BLaER1 treated with 17β-estradiol and CSF1 and Interleukin-3, amounts not matched to agents 10 nM and 100 nM (cell line): Measurements from ENCODE around the gene RETN.

Experiments used
- H3K27ac ChIP-seq, 11 experiments: shearing (Covaris generic); formaldehyde crosslinking; 2 replicates each; pipeline ENCODE4 v1.8.1; 2022
- H3K27me3 ChIP-seq, 11 experiments: shearing (Covaris generic); formaldehyde crosslinking; 2 replicates each; pipeline ENCODE4 v1.8.1; 2022
- H3K36me3 ChIP-seq, 11 experiments: shearing (Covaris generic); formaldehyde crosslinking; 2 replicates each; pipeline ENCODE4 v1.8.1; 2022
- H3K4me1 ChIP-seq, 10 experiments: shearing (Covaris generic); formaldehyde crosslinking; 2 replicates each; pipeline ENCODE4 v1.8.1; 2022
- H3K4me2 ChIP-seq, 11 experiments: shearing (Covaris generic); formaldehyde crosslinking; 2 replicates each; pipeline ENCODE4 v1.8.1; 2022
- H3K4me3 ChIP-seq, 10 experiments: shearing (Covaris generic); formaldehyde crosslinking; 2 replicates each; pipeline ENCODE4 v1.8.1; 2022
- H3K9ac ChIP-seq, 11 experiments: shearing (Covaris generic); formaldehyde crosslinking; 2 replicates each; pipeline ENCODE4 v1.8.1; 2022
- H3K9me3 ChIP-seq, 11 experiments: shearing (Covaris generic); formaldehyde crosslinking; replicated peaks in 1 of 11; 2 replicates each; pipeline ENCODE4 v1.8.1; 2022
- H4K20me1 ChIP-seq, 11 experiments: shearing (Covaris generic); formaldehyde crosslinking; 2 replicates each; pipeline ENCODE4 v1.8.1; 2022
- Cebpa-rat ChIP-seq, 11 experiments: shearing (Covaris generic); IDR thresholded peaks; 2 replicates each; pipeline ENCODE4 v1.8.1; 2022

The RETN gene

DNA sequence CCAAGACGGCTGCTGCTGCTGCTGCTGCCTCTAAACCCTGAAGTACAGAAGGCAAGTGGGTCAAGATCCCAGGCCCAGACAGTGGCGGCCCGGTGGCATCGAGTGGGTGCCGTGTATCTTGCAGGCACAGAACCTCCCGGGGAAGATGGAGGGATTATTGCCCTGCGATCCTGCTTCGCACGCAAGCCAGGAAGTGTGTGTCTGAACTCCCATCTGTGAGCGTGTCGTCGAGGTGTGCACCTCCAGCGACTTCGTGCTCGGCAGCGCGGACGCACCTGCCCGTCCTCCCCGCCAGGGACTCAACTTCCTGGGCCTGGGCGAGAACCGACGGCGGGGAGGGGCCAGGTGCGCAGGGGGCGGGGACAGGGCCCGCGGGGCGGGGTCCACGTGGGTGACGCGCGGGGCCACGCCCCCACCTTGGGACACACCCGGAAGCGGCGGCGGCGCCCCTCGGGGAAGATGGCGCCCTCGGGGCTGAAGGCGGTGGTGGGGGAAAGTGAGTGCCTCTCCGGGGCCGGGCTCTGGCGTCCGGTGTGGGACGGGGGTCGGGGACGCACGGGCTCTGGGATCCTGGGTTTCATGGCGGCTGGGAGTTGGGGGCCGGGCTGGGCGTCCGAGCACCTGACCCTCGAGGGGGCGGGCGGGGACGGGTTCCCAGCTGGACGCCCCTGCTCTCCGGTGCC is 32.0 kb upstream of the RETN start, which contains the start of gene STXBP2:
Gene STXBP2 (plus strand): TSS at position 420 of the 683 bp plus-strand sequence. CDS start 40 bp downstream, at position 460.
- no peaks in the 10 kb centered on the region for H3K9me3 ChIP-seq
- H3K27me3 ChIP-seq, result no peaks in the 10 kb centered on the region
- TF ChIP-seq Cebpa-rat (IDR thresholded peaks at IDR 0.05), result no peak
- H3K9ac ChIP-seq, result peak within 1 kb of the TSS; percentile 83 to 94 (median 90)
- H3K4me1 ChIP-seq, result peaks cover 31 to 56% (median 44%) of the 10 kb centered on the region in 10 experiments
- H4K20me1 ChIP-seq, result peaks cover 0 to 36% (median 11%) of the 10 kb centered on the region in 11 experiments; a peak in 11 of 22 replicates
- H3K4me2 ChIP-seq, result peak within 1 kb of the TSS; percentile 81 to 98 (median 90)
- peak within 1 kb of the TSS; percentile 71 to 97 (median 80) for H3K4me3 ChIP-seq
- peak within 1 kb of the TSS; percentile 75 to 91 (median 88) for H3K27ac ChIP-seq
- H3K36me3 ChIP-seq, result peaks cover 8 to 46% (median 24%) of the 10 kb centered on the region in 11 experiments; a peak in 20 of 22 replicates

DNA sequence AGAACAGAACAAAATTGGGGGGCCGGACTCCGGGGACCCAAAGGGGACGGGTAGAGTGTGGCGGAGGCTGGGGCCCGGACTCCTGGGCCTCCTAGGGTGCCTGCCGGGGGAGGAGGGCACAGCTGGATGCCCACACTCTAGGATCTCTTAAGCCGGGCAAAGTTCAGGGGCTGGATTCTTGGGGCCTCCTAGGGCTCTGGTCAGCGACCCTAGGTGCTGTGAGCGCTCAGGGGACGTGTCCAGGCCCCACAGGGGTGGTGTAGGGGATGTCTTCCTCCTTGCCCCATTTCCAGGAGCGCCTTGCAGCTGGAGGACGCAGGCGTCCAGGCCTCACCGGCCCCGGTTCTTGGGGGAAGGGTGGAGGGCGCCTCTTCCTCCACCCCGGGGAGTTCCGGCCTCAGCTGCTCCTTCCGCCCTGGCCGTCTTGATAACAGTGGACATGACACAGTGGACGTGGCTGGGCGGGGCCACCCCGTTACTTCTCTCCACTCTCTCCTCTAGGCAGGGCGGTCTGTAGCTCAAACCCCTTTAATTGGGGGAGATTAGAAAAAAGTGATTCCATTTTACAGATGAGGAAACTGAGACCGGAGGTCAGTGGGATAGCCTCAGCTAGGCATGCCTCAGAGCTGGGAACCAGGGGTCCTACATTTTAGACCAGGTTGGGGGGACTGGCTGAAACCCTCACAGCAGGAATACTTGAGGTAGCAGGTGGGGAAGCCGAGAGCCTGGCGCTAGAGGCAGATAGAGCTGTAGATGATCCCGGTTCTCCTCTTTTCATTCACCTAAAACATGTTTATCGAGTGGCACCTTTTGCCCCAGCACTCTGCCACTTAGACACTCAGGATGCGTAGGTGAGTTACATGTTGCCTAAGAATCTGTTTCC is 31.2 kb upstream of the RETN start:
- Histone ChIP-seq H3K27ac (peak overlapping the region; percentile 75 to 91 (median 88)), H3K36me3 (peaks cover 0 to 46% (median 23%) of the 10 kb centered on the region in 11 experiments; a peak in 16 of 22 replicates), H3K4me3 (peak overlapping the region; percentile 71 to 97 (median 80)), H3K27me3 (no peaks in the 10 kb centered on the region), H3K9ac (peak overlapping the region; percentile 83 to 94 (median 90)), H3K9me3 (no peaks in the 10 kb centered on the region), H3K4me2 (peak overlapping the region; percentile 81 to 98 (median 90)), H4K20me1 (peaks cover 0 to 31% (median 6%) of the 10 kb centered on the region in 11 experiments; a peak in 12 of 22 replicates), H3K4me1 (peaks cover 31 to 54% (median 44%) of the 10 kb centered on the region in 10 experiments)
- no peak for TF ChIP-seq Cebpa-rat (IDR thresholded peaks at IDR 0.05)

- peak overlapping the region in 2 of 11 experiments; percentile 11 to 94; a peak in 1 of 22 replicates for H3K9ac ChIP-seq
- H3K27me3 ChIP-seq, result no peaks in the 10 kb centered on the region
- H3K27ac ChIP-seq, result no peak overlapping the region
- peak overlapping the region in 7 of 11 experiments; percentile 84 to 98 (median 93); a peak in 8 of 22 replicates for H3K4me2 ChIP-seq
- peaks cover 31 to 51% (median 43%) of the 10 kb centered on the region in 10 experiments for H3K4me1 ChIP-seq
- no peak for TF ChIP-seq Cebpa-rat (IDR thresholded peaks at IDR 0.05)
- peaks cover 0 to 7% (median 0%) of the 10 kb centered on the region in 11 experiments; a peak in 3 of 22 replicates for H3K9me3 ChIP-seq
- peaks cover 0 to 52% (median 25%) of the 10 kb centered on the region in 11 experiments; a peak in 15 of 22 replicates for H3K36me3 ChIP-seq
- peak overlapping the region in 1 of 10 experiments; percentile 83; a peak in 1 of 20 replicates for H3K4me3 ChIP-seq
- H4K20me1 ChIP-seq, result peaks cover 0 to 31% (median 6%) of the 10 kb centered on the region in 11 experiments; a peak in 12 of 22 replicates
Observed at GRCh38 chr19:7638802-7639465, 29.9 kb upstream of the RETN start.

DNA sequence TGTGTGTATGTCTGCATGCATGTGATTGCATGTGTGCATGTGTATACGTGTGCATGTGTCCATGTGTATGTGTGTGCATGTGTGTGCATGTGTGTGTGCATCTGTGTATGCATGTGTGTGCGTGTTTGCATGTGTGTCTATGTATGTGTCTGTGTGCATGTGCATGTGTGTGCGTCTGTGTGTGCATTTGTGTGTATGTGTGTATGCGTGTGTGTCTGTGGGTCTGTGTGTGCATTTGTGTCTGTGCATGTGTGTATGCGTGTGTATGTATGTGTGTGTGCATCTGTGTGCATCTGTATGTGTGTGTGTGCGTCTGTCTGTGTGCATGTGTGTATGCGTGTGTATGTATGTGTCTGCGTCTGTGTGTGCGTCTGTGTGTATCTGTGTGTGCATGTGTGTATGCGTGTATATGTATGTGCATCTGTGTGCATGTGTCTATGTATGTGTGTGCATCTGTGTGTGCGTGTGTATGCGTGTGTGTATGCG is 28.9 kb upstream of the RETN start:
- H3K27ac ChIP-seq, result no peak overlapping the region
- TF ChIP-seq Cebpa-rat (IDR thresholded peaks at IDR 0.05), result no peak
- peaks cover 0 to 31% (median 6%) of the 10 kb centered on the region in 11 experiments; a peak in 12 of 22 replicates for H4K20me1 ChIP-seq
- H3K4me2 ChIP-seq, result no peak overlapping the region
- H3K9ac ChIP-seq, result no peak overlapping the region
- H3K9me3 ChIP-seq, result peaks cover 0 to 14% (median 0%) of the 10 kb centered on the region in 11 experiments; a peak in 3 of 22 replicates
- peaks cover 28 to 57% (median 43%) of the 10 kb centered on the region in 10 experiments for H3K4me1 ChIP-seq
- no peak overlapping the region for H3K4me3 ChIP-seq
- peaks cover 9 to 62% (median 33%) of the 10 kb centered on the region in 11 experiments; a peak in 18 of 22 replicates for H3K36me3 ChIP-seq
- no peaks in the 10 kb centered on the region for H3K27me3 ChIP-seq

DNA sequence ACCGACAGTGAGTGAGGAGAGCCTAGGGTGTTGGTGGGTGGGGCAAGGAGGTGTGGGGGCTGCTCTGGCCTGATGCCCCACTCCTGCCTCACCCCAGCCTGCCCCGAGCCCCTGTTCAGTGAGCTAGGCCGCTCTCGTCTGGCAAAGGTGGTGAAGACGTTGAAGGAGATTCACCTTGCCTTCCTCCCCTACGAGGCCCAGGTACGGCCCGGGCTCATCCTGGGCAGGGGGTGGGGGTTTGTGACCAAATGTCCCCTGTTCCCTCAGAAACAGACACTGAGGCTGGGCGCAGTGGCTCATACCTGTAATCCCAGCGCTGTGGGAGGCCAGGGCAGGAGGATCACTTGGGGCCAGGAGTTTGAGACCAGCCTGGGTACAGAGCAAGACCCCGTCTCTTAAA is 28.0 kb upstream of the RETN start:
- no peak for TF ChIP-seq Cebpa-rat (IDR thresholded peaks at IDR 0.05)
- Histone ChIP-seq H3K4me2 (no peak overlapping the region), H3K9me3 (peaks cover 0 to 14% (median 0%) of the 10 kb centered on the region in 11 experiments; a peak in 3 of 22 replicates), H4K20me1 (peaks cover 0 to 31% (median 6%) of the 10 kb centered on the region in 11 experiments; a peak in 12 of 22 replicates), H3K4me1 (peaks cover 23 to 57% (median 42%) of the 10 kb centered on the region in 10 experiments), H3K4me3 (no peak overlapping the region), H3K27me3 (no peaks in the 10 kb centered on the region), H3K27ac (no peak overlapping the region), H3K36me3 (peaks cover 10 to 71% (median 40%) of the 10 kb centered on the region in 11 experiments; a peak in 18 of 22 replicates), H3K9ac (no peak overlapping the region)

- Histone ChIP-seq H3K27me3 (no peaks in the 10 kb centered on the region), H3K4me1 (peaks cover 16 to 57% (median 40%) of the 10 kb centered on the region in 10 experiments), H3K4me2 (no peak overlapping the region), H3K36me3 (peaks cover 10 to 79% (median 48%) of the 10 kb centered on the region in 11 experiments; a peak in 18 of 22 replicates), H3K4me3 (no peak overlapping the region), H3K27ac (no peak overlapping the region), H3K9ac (no peak overlapping the region), H4K20me1 (peaks cover 0 to 39% (median 6%) of the 10 kb centered on the region in 11 experiments; a peak in 12 of 22 replicates), H3K9me3 (peaks cover 0 to 14% (median 0%) of the 10 kb centered on the region in 11 experiments; a peak in 3 of 22 replicates)
- TF ChIP-seq Cebpa-rat (IDR thresholded peaks at IDR 0.05), result no peak
Observed at GRCh38 chr19:7641290-7642276, 27.3 kb upstream of the RETN start.
